Ectodermal cell (in vitro differentiated cells): ENCODE results near the gene OTUB1.
A peak's percentile ranks its signal among the peaks of the same experiment; 100 is the strongest.

Source experiments
- H3K27ac ChIP-seq: 2 replicates; pipeline ENCODE4 v1.7.0; 2013; ENCODE audit warnings: mild to moderate bottlenecking, low read depth, low read length; ENCODE audit not compliant: insufficient read depth, poor library complexity, severe bottlenecking
- H3K27me3 ChIP-seq: 2 replicates; pipeline ENCODE4 v1.7.0; 2013; ENCODE audit warnings: mild to moderate bottlenecking, low read length; ENCODE audit not compliant: insufficient read depth, control insufficient read depth, poor library complexity, severe bottlenecking
- H3K36me3 ChIP-seq: one replicate; pipeline ENCODE4 v1.7.0; 2013; ENCODE audit warnings: low read length; ENCODE audit not compliant: control insufficient read depth, insufficient read depth
- H3K4me1 ChIP-seq: one replicate; pipeline ENCODE4 v1.7.0; 2013; ENCODE audit warnings: low read length; ENCODE audit not compliant: control insufficient read depth, insufficient read depth
- H3K4me3 ChIP-seq: 2 replicates; pipeline ENCODE4 v1.7.0; 2013; ENCODE audit warnings: low read depth, low read length, control low read depth; ENCODE audit not compliant: insufficient read depth
- H3K9me3 ChIP-seq: 2 replicates; pipeline ENCODE4 v1.7.0; 2013; ENCODE audit warnings: mild to moderate bottlenecking, low read length, moderate library complexity; ENCODE audit not compliant: control insufficient read depth
- WGBS, 2 experiments: methylation state at CpG; one replicate each; pipeline ENCODE4 v1.1.7; 2013; ENCODE audit warnings: missing lambda C conversion rate in 2 of 2; 5-methylcytosine and 5-hydroxymethylcytosine counted together

OTUB1 gene

DNA sequence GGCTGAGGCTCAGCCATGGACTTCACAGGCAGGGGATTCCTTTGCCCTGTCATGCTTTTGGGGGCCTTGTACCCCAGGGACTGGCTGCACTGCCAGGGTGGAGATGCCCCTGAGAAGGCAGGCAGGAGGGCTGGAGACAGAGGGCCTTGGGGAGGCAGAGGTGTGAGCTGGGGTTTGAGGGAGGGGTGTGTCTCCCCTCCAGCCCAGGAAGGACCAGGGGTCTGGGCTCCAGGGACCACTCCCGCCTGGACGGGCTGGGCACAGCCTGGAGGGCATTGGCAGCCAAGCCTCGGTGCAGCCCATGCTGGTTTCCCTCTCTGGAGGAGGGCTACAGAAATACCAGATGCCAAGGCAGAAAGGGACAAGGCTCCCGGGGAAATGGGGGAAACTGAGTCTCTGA is 19.5 kb downstream of the OTUB1 start:
- 94 to 96% methylated on average over 4 of the region's 4 CpGs for WGBS, 2 experiments
- Histone ChIP-seq H3K27ac (no peak overlapping the region), H3K36me3 (no peaks in the 10 kb centered on the region), H3K9me3 (no peaks in the 10 kb centered on the region), H3K4me3 (no peak overlapping the region), H3K4me1 (peaks cover 15% of the 10 kb centered on the region), H3K27me3 (peaks cover 65% of the 10 kb centered on the region)

DNA sequence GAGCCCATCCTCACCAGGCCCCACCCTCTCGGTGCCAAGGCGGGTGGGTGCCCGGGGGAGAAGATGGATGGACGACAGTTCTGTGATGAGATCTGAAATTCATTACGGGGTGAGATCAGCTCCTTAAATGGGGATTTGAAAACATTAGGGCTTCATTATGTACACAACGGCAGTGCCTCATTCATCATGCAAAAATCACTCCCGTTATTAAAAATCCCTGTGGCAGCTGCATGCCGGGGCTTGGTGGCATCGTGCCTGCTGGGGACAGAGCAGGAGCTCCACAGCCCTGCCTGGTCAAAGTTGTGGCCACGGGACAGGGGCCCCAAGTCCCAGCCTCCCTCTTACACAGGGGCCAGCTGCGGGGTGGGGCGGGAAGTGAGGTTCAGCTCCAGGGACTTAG is 20.2 kb downstream of the OTUB1 start:
- peaks cover 60% of the 10 kb centered on the region for H3K27me3 ChIP-seq
- WGBS, 2 experiments = 86 to 88% methylated on average over 12 of the region's 12 CpGs
- no peak overlapping the region for H3K4me3 ChIP-seq
- H3K4me1 ChIP-seq = peaks cover 15% of the 10 kb centered on the region
- H3K36me3 ChIP-seq = no peaks in the 10 kb centered on the region
- no peaks in the 10 kb centered on the region for H3K9me3 ChIP-seq
- H3K27ac ChIP-seq = no peak overlapping the region

DNA sequence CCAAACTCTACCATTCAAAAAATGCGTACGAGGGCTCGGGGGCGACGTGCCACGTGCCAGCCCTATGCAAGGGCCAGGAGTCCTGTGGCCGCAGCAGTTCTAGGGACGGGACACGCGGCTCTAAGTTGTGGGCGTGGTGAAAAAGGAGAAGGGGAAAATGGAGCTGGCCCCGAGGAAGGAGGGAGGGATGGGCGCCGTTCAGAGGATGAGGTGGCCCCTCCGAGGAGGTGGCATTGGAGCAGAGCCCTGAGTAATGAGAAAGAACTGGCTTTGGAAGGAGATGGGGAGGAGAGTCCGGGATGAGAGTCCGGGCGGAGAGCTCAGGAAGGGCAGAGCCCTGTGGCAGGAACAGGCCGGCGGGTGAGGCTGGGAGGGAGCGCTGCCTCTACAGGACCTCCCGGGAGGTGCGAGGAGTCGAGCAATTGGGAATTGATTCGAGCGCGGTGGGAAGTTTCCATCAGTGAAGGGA is 21.0 kb downstream of the OTUB1 start:
- no peaks in the 10 kb centered on the region for H3K36me3 ChIP-seq
- no peaks in the 10 kb centered on the region for H3K9me3 ChIP-seq
- no peak overlapping the region for H3K27ac ChIP-seq
- H3K27me3 ChIP-seq = peaks cover 57% of the 10 kb centered on the region
- H3K4me1 ChIP-seq = peaks cover 15% of the 10 kb centered on the region
- WGBS, 2 experiments = 2% methylated on average over 27 of the region's 27 CpGs
- H3K4me3 ChIP-seq = peak overlapping the region; percentile 23

DNA sequence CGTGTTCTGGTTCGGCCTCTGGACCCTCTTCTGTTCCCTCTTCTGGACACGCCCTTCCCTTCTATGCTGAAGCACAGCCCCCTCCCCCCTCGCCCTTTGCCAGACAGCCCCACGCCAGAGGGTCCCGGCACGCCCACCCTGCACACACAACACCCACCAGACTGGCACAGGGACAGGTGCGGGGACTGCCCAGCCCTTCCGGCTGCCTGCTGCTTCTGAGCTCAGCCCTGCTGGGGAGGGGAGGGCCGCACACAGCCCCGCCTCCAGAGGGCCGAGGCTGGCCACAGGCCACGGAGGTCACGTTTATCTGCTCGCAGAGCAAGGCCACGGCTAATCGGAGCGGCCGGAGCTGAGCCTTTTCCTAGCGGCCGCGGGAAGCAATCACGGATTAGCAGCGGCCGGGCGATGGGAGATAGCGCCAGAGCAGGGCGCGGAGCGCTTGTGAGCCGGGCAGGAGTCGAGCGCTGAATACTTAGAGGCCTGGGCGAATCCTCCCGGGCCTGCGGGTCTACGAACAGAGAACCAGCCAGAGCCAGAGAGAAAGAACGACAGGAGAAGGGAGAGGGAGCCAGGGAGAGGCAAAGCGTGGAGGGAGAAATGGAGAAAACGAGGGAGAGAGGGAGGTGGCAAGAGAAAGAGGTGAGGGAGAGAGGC is 21.5 kb downstream of the OTUB1 start:
- Histone ChIP-seq H3K27me3 (peaks cover 57% of the 10 kb centered on the region), H3K4me3 (peak overlapping the region; percentile 23), H3K4me1 (peaks cover 15% of the 10 kb centered on the region), H3K36me3 (no peaks in the 10 kb centered on the region), H3K27ac (no peak overlapping the region), H3K9me3 (no peaks in the 10 kb centered on the region)
- 4 to 5% methylated on average over 40 of the region's 40 CpGs for WGBS, 2 experiments

DNA sequence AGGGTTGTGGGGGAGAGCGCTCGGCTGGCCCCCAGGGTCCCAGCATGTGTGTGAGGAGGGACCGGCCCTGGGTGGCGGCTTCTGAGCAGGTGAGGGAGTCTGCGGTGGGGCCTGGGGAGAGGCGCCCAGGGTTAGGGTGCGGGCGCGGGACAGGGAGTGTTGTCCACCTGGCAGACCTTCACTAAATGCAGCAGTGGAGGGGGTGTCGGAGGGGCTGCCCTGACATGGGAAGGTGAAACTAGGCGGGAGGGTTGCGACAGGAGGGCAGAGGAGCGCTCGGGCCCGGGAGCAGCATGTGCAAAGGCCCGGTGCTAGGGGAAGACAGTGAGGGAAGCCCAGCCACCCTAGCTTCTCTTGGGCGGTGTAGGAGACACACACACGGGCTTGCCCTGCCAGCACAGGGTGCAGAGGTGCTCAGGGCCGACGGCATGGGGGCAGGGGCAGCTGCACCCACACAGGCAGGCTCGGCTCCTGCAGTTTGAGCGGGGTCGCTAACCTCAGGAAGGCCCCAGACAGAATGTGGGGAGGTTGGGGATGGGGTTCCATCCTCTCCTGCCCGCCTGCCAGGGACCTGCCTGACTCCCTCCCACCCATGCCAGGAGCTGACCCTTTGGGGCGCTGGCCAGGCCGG is 22.2 kb downstream of the OTUB1 start:
- 91% methylated on average over 26 of the region's 26 CpGs for WGBS, 2 experiments
- H3K4me3 ChIP-seq = no peak overlapping the region
- peaks cover 57% of the 10 kb centered on the region for H3K27me3 ChIP-seq
- no peaks in the 10 kb centered on the region for H3K9me3 ChIP-seq
- peaks cover 15% of the 10 kb centered on the region for H3K4me1 ChIP-seq
- H3K36me3 ChIP-seq = no peaks in the 10 kb centered on the region
- H3K27ac ChIP-seq = no peak overlapping the region

DNA sequence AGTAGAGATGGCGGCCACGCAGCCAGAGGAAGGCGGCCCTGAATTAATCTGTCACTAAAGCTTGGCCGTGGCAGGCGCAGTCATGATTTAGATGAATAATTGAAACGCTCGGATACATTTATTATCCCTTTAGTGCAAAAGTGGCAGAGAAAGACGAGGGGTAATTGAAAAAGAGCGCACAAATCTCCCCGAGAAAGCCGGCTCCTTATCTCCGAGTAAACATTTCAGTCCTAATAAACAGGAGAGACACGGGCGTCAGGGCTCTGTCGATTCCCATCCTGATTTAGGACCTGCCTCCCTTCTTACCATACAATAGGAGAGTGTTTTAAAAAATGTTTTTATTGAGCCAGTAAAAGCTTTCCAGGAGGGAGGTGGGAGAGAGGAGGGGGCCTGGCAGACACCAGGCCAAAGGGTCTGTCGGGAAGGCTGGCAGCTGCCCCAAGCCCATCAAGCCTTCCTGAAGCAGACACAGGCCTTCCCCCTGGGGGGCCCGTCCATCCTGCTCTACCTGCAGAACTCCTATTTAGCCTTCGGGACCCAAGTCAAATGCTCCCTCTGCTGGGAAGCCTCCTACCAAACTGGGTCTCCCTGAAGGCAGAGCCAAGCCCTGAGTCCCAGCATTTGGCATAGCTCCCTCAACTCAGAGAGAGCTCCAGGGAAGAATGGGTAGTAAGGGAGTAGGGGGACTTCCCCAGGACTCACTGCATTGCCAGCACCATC is 22.8 kb downstream of the OTUB1 start:
- no peaks in the 10 kb centered on the region for H3K36me3 ChIP-seq
- H3K4me3 ChIP-seq = no peak overlapping the region
- no peaks in the 10 kb centered on the region for H3K9me3 ChIP-seq
- WGBS, 2 experiments = 87 to 88% methylated on average over 18 of the region's 18 CpGs
- no peak overlapping the region for H3K27ac ChIP-seq
- H3K4me1 ChIP-seq = peaks cover 15% of the 10 kb centered on the region
- peaks cover 55% of the 10 kb centered on the region for H3K27me3 ChIP-seq

DNA sequence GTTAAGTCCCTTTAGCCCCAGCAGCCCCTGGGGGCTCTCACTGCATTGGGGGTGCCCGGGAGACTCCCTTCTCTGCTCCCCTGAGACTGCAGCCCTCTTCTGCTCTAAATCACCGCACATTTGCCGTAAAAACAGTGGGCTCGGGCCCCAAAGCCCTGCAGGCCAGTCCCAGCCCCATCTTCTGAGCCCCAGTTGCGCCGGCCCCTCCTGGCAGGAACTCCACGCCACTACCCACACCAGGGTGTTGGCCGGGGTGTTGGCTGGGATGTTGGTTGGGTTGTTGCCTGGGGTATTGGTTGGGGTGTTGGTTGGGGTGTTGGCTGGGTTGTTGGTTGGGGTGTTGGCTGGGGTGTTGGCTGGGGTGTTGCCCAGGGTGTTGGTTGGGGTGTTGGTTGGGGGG is 23.5 kb downstream of the OTUB1 start:
- Histone ChIP-seq H3K9me3 (no peaks in the 10 kb centered on the region), H3K4me1 (peaks cover 17% of the 10 kb centered on the region), H3K27me3 (peaks cover 49% of the 10 kb centered on the region), H3K36me3 (no peaks in the 10 kb centered on the region), H3K27ac (no peak overlapping the region), H3K4me3 (no peak overlapping the region)
- WGBS, 2 experiments = 94 to 96% methylated on average over 8 of the region's 8 CpGs

DNA sequence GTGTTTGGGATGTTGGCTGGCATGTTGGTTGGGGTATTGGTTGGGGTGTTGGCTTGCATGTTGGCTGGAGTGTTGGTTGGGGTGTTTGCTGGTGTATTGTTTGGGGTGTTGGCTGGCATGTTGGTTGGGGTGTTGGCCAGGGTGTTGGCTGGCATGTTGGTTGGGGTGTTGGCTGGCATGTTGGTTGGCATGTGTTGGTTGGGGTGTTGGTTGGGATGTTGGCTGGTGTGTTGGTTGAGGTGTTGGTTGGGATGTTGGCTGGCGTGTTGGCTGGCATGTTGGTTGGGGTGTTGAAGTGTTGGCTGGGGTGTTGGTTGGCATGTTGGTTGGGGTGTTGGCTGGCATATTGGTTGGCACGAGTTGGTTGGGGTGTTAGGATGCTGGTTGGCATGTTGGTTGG is 24.5 kb downstream of the OTUB1 start:
- Histone ChIP-seq H3K27ac (no peak overlapping the region), H3K27me3 (peaks cover 39% of the 10 kb centered on the region), H3K4me1 (peaks cover 22% of the 10 kb centered on the region), H3K9me3 (no peaks in the 10 kb centered on the region), H3K36me3 (no peaks in the 10 kb centered on the region), H3K4me3 (no peak overlapping the region)
- 97 to 98% methylated on average over 2 of the region's 2 CpGs for WGBS, 2 experiments

DNA sequence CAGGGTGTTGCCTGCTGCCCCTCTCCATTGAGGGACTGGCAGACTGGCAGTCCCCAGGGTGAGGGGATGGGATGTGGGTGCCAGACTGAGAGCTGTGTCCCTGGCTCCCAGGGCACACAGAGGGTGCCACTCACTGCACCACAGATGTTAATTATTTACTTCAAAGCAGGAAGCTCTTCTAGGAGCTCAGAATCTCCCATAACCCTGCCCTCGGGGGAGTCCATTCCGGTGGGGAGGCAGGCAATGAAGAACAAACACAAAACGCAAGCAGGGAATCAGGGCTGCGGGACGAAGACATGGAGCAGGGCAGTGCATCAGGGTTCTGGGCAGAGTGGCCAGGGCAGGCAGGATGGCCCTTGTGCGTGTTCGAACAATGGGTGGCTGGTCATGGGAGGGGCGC is 25.1 kb downstream of the OTUB1 start:
- Histone ChIP-seq H3K36me3 (no peaks in the 10 kb centered on the region), H3K4me1 (peaks cover 22% of the 10 kb centered on the region), H3K27me3 (peaks cover 33% of the 10 kb centered on the region), H3K9me3 (no peaks in the 10 kb centered on the region), H3K27ac (no peak overlapping the region), H3K4me3 (no peak overlapping the region)
- WGBS, 2 experiments = 94 to 95% methylated on average over 8 of the region's 8 CpGs

DNA sequence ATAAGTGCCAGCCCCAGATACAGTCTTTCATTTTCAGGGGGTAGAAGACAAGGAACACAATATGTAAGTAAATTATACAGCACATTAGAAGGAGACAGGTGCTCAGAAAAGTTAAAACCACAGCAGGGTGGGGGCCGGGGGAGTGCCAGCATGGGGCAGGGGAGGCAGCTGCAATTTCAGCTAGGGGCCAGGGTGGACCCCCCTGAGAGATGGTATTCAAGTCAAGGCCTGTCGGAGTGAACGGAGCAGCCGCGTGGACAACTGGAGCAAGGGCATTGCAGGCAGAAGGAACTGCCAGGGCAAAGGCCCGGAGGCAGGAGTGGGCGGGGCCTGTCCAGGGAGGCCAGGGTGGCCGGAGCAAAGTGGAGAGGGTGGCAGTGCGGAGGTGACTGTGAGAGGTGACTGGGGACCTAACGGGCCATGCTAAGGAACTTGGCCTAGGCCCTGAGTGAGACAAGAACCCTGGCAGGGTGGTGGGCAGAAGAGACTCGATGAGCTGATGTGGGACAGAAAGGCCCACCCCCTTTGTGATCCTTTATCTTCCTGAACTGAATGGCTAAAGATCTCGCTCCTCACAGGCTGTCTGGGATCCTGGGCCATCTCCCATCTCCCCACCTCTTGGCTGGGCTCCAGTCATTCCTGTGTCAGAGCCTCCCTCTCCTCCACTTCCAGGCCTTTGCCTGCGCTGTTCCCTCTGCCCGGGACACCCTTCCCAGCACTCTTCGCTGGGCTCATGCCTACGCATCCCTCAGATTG is 27.1 kb downstream of the OTUB1 start:
- H3K9me3 ChIP-seq = no peaks in the 10 kb centered on the region
- H3K36me3 ChIP-seq = no peaks in the 10 kb centered on the region
- 89 to 91% methylated on average over 16 of the region's 16 CpGs for WGBS, 2 experiments
- H3K4me1 ChIP-seq = peaks cover 8% of the 10 kb centered on the region
- no peak overlapping the region for H3K27ac ChIP-seq
- peaks cover 14% of the 10 kb centered on the region for H3K27me3 ChIP-seq
- no peak overlapping the region for H3K4me3 ChIP-seq
